ENCODE measurements around the gene SLC9B1. TPM values are rescaled to one million over a fixed set of nuclear protein-coding genes. Genes with fewer than 3 reads are reported as not detected.

The SLC9B1 gene
- total RNA-seq = 0.46 and 0.65 TPM in 2 replicates

GRCh38 chr4:103019308-103020124, at the start of gene SLC9B1:
TSS of gene SLC9B1 (minus strand) at chr4:103019705. CDS start at chr4:102991711, 27,994 bp downstream.

GRCh38 chr4:102868781-102869568, 150.5 kb downstream of the SLC9B1 start, which contains the start of gene CISD2:
TSS of gene CISD2 (plus strand) at chr4:102868992. CDS start at chr4:102869085, 93 bp downstream.

Other genes with a start within 250 kb of the SLC9B1 start
- gene UBE2D3, start 192.2 kb downstream of the SLC9B1 start, total RNA-seq = 319 and 350 TPM in 2 replicates
- gene CISD2, start 150.7 kb downstream of the SLC9B1 start, total RNA-seq = 20.1 and 38.0 TPM in 2 replicates
- gene SLC9B2, start 57.1 kb upstream of the SLC9B1 start, total RNA-seq = 19.8 and 20.1 TPM in 2 replicates
- 37.4 and 60.2 TPM in 2 replicates for gene BDH2, start 80.1 kb upstream of the SLC9B1 start, total RNA-seq
- 22.1 and 30.7 TPM in 2 replicates for gene CENPE, start 178.6 kb upstream of the SLC9B1 start, total RNA-seq